ENCODE measurements around the gene LRWD1. TPM values are rescaled to one million over a fixed set of nuclear protein-coding genes. Genes with fewer than 3 reads are reported as not detected.

LRWD1 gene
- total RNA-seq, 2 donors from 2014 or later = 30.9 to 43.5 TPM

DNA sequence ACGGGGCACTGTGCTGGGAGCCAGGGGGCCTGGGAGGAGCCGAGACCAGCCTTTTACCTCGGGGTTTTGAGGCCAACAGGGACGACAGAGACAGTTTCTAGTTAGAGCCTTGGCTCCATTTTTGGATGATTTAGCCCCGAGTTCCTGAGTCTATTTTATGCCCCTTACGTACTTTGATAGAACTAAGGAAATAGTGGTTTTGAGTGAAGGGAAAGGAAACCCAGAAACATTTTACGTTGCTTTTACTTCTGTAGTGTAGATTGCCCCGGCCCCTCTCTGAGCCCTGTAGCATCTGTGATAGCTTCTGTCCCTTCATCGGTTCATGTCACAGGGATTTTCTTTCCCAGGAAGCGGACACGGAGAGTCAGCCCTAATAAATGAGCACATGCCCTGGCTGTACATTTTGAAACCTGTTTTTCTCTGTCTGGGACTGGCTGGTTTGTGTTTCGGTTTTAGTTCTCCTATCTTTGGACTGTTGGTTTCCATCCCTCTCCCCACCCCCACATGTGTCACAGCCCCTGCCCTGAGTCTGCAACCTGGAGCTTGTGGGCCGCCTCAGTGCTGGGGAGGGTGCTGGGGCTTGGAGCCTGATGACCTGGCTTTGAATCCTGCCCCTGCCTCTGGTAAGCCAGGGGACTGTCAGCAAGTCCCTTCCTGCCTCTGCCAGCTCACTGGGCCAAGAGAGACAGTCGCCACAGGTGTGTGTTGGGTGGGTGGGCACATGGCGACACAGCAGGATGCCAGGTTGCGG is 38.3 kb upstream of the LRWD1 start:
- WGBS, 2 experiments (ENCODE audit: insufficient coverage in 1 of 2, insufficient read length in 1 of 2) = 93 to 99% methylated on average over 14 to 16 of the region's 16 CpGs
- no peak overlapping the region for H3K4me3 Mint-ChIP-seq
- no peak overlapping the region for H3K9ac ChIP-seq (ENCODE audit: extremely low read depth, low read length, poor library complexity, severe bottlenecking)

DNA sequence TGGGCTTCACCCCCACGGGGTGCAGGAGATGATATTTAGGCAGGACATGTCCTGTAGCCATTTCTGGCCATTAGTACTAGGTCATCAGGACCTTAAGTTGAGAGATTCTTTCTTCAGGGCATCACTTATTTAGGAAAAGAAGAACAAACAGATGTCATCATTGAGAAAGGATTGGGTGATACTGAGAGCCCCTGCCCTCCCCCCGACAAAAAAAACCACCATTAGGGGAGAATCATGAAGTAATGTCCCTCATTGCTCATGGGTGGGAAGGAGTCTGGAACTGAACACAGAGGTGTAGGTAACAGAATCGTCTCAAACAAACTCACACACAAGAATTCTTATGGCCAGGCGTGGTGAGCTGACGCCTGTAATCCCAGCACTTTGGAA is 37.8 kb upstream of the LRWD1 start:
- Mint-ChIP-seq H3K27me3 (ENCODE audit: insufficient read depth) (no peaks in the 10 kb centered on the region), H3K27ac (no peak overlapping the region), H3K9me3 (no peaks in the 10 kb centered on the region), H3K4me1 (peaks cover 7% of the 10 kb centered on the region), H3K36me3 (ENCODE audit: low read depth) (peaks cover 39% of the 10 kb centered on the region), H3K4me3 (no peak overlapping the region)
- WGBS, 2 experiments (ENCODE audit: insufficient coverage in 1 of 2, insufficient read length in 1 of 2) = 94 to 100% methylated on average over 3 to 5 of the region's 5 CpGs
- TF ChIP-seq, protein P1, sequence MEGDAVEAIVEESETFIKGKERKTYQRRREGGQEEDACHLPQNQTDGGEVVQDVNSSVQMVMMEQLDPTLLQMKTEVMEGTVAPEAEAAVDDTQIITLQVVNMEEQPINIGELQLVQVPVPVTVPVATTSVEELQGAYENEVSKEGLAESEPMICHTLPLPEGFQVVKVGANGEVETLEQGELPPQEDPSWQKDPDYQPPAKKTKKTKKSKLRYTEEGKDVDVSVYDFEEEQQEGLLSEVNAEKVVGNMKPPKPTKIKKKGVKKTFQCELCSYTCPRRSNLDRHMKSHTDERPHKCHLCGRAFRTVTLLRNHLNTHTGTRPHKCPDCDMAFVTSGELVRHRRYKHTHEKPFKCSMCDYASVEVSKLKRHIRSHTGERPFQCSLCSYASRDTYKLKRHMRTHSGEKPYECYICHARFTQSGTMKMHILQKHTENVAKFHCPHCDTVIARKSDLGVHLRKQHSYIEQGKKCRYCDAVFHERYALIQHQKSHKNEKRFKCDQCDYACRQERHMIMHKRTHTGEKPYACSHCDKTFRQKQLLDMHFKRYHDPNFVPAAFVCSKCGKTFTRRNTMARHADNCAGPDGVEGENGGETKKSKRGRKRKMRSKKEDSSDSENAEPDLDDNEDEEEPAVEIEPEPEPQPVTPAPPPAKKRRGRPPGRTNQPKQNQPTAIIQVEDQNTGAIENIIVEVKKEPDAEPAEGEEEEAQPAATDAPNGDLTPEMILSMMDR (conservative IDR thresholded peaks at IDR 0.05) = no peak
- H3K27me3 ChIP-seq (ENCODE audit: control insufficient read depth, insufficient read depth, low read length, poor library complexity, severe bottlenecking) = no peaks in the 10 kb centered on the region
- H3K4me1 ChIP-seq (ENCODE audit: control insufficient read depth, insufficient read depth, low read length) = no peaks in the 10 kb centered on the region
- H3K4me3 ChIP-seq (ENCODE audit: low read length) = no peak overlapping the region
- no peaks in the 10 kb centered on the region for H3K9me3 ChIP-seq (ENCODE audit: control insufficient read depth, low read length)
- no peak for DNase-seq
- H3K9ac ChIP-seq (ENCODE audit: extremely low read depth, low read length, poor library complexity, severe bottlenecking) = no peak overlapping the region
- no peak overlapping the region for H3K27ac ChIP-seq (ENCODE audit: low read depth, low read length)
- peaks cover 7% of the 10 kb centered on the region for H3K36me3 ChIP-seq (ENCODE audit: control insufficient read depth, insufficient read depth, low read length)

More for the DNA sequence above, 38.3 kb upstream of the LRWD1 start:
- Histone ChIP-seq H3K27me3 (ENCODE audit: control insufficient read depth, insufficient read depth, low read length, poor library complexity, severe bottlenecking) (no peaks in the 10 kb centered on the region), H3K4me1 (ENCODE audit: control insufficient read depth, insufficient read depth, low read length) (no peaks in the 10 kb centered on the region), H3K9me3 (ENCODE audit: control insufficient read depth, low read length) (no peaks in the 10 kb centered on the region), H3K4me3 (ENCODE audit: low read length) (no peak overlapping the region), H3K36me3 (ENCODE audit: control insufficient read depth, insufficient read depth, low read length) (peaks cover 11% of the 10 kb centered on the region), H3K27ac (ENCODE audit: low read depth, low read length) (no peak overlapping the region)
- no peaks in the 10 kb centered on the region for H3K27me3 Mint-ChIP-seq (ENCODE audit: insufficient read depth)
- peaks cover 39% of the 10 kb centered on the region for H3K36me3 Mint-ChIP-seq (ENCODE audit: low read depth)
- no peak overlapping the region for H3K27ac Mint-ChIP-seq
- no peak for DNase-seq
- TF ChIP-seq, protein P1 (conservative IDR thresholded peaks at IDR 0.05) = no peak
- H3K9me3 Mint-ChIP-seq = no peaks in the 10 kb centered on the region
- H3K4me1 Mint-ChIP-seq = peaks cover 2% of the 10 kb centered on the region

DNA sequence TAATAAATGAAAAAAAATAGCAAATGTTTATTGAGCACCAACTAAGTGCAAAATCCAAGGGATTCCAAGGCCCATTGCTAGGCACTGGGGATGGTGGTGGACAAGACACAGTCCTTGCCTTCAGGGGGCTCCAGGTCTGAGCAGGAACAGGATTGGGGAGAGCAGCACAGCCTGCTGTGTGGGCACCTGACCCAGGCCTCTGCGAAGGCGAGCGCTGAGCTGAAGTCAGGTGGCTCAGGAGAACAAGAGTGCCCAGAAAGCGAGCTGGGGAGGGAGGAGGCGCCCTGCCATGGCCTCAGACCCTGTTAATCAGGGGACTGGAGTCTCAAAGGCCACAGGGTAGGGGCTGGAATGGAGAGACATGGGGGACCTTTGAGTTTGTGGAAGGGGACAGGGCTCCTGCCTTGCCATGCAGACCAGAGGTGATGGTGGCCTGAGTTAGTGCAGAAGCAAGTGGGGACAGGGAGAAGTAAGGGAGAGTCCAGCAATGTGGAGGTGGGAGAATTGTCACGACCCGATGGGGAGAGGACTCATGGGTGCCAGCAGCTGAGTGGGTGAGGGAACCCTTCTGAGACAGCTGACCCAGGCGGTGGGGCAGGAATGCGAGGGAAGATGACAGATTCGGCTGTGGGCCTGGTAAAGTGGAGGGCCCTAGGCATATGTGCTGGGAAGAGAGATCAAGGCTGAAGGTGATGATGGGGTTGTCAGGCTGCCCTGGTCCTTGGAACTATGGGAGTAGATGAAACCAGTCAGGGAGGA is 35.5 kb upstream of the LRWD1 start:
- no peaks in the 10 kb centered on the region for H3K9me3 Mint-ChIP-seq
- H3K4me1 Mint-ChIP-seq = peaks cover 9% of the 10 kb centered on the region
- TF ChIP-seq, protein P1 (conservative IDR thresholded peaks at IDR 0.05) = no peak
- H3K36me3 Mint-ChIP-seq (ENCODE audit: low read depth) = peaks cover 34% of the 10 kb centered on the region
- no peaks in the 10 kb centered on the region for H3K4me1 ChIP-seq (ENCODE audit: control insufficient read depth, insufficient read depth, low read length)
- 92 to 93% methylated on average over 7 to 10 of the region's 10 CpGs for WGBS, 2 experiments (ENCODE audit: insufficient coverage in 1 of 2, insufficient read length in 1 of 2)
- peaks cover 7% of the 10 kb centered on the region for H3K36me3 ChIP-seq (ENCODE audit: control insufficient read depth, insufficient read depth, low read length)
- H3K9me3 ChIP-seq (ENCODE audit: control insufficient read depth, low read length) = no peaks in the 10 kb centered on the region
- no peak for DNase-seq
- H3K27me3 Mint-ChIP-seq (ENCODE audit: insufficient read depth) = no peaks in the 10 kb centered on the region
- no peak overlapping the region for H3K27ac ChIP-seq (ENCODE audit: low read depth, low read length)
- no peaks in the 10 kb centered on the region for H3K27me3 ChIP-seq (ENCODE audit: control insufficient read depth, insufficient read depth, low read length, poor library complexity, severe bottlenecking)
- no peak overlapping the region for H3K4me3 ChIP-seq (ENCODE audit: low read length)
- H3K9ac ChIP-seq (ENCODE audit: extremely low read depth, low read length, poor library complexity, severe bottlenecking) = no peak overlapping the region
- peak overlapping the region; percentile 61 for H3K27ac Mint-ChIP-seq
- no peak overlapping the region for H3K4me3 Mint-ChIP-seq

Data from endodermal cell (in vitro differentiated cells).